Smooth muscle cell of bladder (primary cell): ENCODE measurements around the gene TRIO. TPM values are rescaled to one million over a fixed set of nuclear protein-coding genes. Genes with fewer than 3 reads are reported as not detected.

ENCODE experiments used
- total RNA-seq: library from RNA; depleted of rRNA; stranded (reverse); fragments of >200 nt; gene quantifications from 2 replicates; pipeline ENCODE4 v1.2.3, GENCODE V29; 2014

TRIO gene
- 121 and 144 TPM in 2 replicates for total RNA-seq

DNA sequence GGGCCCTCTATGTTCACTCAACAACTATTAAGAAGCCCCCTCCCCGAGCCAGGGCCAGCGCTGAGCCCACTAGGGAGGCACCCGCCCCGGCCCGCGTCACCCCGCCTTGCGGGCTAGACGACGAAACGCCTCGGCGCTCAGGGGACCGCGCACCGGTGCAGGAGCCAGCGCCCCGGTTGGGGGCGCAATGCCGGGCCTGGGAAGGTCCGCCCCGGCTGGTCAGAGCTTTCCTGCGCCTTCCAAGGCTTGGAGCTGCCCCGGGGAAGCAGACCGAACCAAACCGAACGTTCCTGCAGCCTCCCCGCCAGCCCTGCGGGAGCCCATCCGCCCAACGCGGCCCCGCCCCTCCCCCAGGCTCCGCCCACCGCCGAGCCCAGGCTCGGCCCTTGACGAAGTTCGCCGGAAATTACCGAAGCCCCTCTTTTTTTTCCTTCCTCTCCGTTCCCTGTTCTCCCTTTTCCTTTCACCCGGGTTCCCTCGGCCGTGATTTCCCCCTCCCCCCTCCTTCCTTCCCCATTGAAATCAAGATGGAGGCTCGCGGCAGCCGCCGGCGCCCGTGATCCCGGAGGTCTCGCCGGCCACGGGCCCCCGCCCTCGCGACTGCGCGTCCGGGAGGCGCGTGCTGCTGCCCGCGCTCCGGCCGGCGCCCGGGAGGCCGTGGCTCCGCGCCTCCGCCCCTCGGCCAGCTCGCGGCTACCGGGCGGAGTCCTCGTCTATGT is at the start of gene TRIO:
Gene TRIO (plus strand): TSS at position 516 of the 719 bp plus-strand sequence. CDS start 384 bp downstream, outside the sequence.

Other genes starting within 250 kb of the TRIO start
- 0.09 and 2.3 TPM in 2 replicates for gene DNAH5, start 198.7 kb upstream of the TRIO start, total RNA-seq